Fibroblast of lung (primary cell): ENCODE data around the gene AGK. TPM values are rescaled to one million over a fixed set of nuclear protein-coding genes. Genes with fewer than 3 reads are reported as not detected.

Experiments
- DNase-seq, 2 donors: peaks; one replicate each; pipeline versions ENCODE4 v3.0.0 to v3.0.0-alpha.2; 2010; ENCODE audit warnings: low read depth in 2 of 2
- H2AFZ ChIP-seq: 2 replicates; pipeline ENCODE4 v1.5.1; 2012; ENCODE audit warnings: low read length, control low read depth, inconsistent platforms
- H3K27ac ChIP-seq: 2 replicates; pipeline ENCODE4 v1.5.1; 2011; ENCODE audit warnings: low read length, control low read depth; ENCODE audit not compliant: insufficient read depth
- H3K27me3 ChIP-seq: 2 replicates; pipeline ENCODE4 v1.5.1; 2011; ENCODE audit warnings: mild to moderate bottlenecking, low read length; ENCODE audit not compliant: control insufficient read depth, insufficient read depth
- H3K36me3 ChIP-seq: 2 replicates; pipeline ENCODE4 v1.5.1; 2011; ENCODE audit warnings: low read length; ENCODE audit not compliant: control insufficient read depth, insufficient read depth
- H3K4me1 ChIP-seq: 2 replicates; pipeline ENCODE4 v1.5.1; 2011; ENCODE audit warnings: low read length; ENCODE audit not compliant: control insufficient read depth, insufficient read depth; ENCODE audit errors: extremely low read depth
- H3K4me2 ChIP-seq: 2 replicates; pipeline ENCODE4 v1.5.1; 2011; ENCODE audit warnings: low read length, control low read depth; ENCODE audit not compliant: insufficient read depth; ENCODE audit errors: extremely low read depth
- H3K4me3 ChIP-seq, 4 experiments: fragments of 200-600 bp in 1 of 4; sonication (generic) in 1 of 4; replicated peaks in 1 of 4; 2 replicates each; pipeline ENCODE4 v1.5.1; 2011 to 2016; ENCODE audit warnings: low read length in 4 of 4, low read depth in 3 of 4, mild to moderate bottlenecking in 3 of 4, control low read depth in 2 of 4, inconsistent platforms in 1 of 4, mixed read lengths in 1 of 4; ENCODE audit not compliant: insufficient read depth in 1 of 4; ENCODE audit errors: control extremely low read depth in 1 of 4
- H3K79me2 ChIP-seq: 2 replicates; pipeline ENCODE4 v1.5.1; 2012; ENCODE audit warnings: mild to moderate bottlenecking, low read length, inconsistent platforms; ENCODE audit not compliant: control insufficient read depth, insufficient read depth
- H3K9ac ChIP-seq: 2 replicates; pipeline ENCODE4 v1.5.1; 2011; ENCODE audit warnings: mild to moderate bottlenecking, low read length, control low read depth; ENCODE audit not compliant: insufficient read depth
- H3K9me3 ChIP-seq: 2 replicates; pipeline ENCODE4 v1.5.1; 2012; ENCODE audit warnings: low read depth, low read length; ENCODE audit not compliant: control insufficient read depth, insufficient read depth
- H4K20me1 ChIP-seq: 2 replicates; pipeline ENCODE4 v1.5.1; 2011; ENCODE audit warnings: low read length; ENCODE audit not compliant: control insufficient read depth, insufficient read depth; ENCODE audit errors: extremely low read depth
- EZH2 ChIP-seq: IDR thresholded peaks from 2 replicates; pipeline ENCODE4 v1.5.1; 2012; ENCODE audit warnings: low read length, control low read depth, mild to moderate bottlenecking; ENCODE audit errors: missing control alignments
- polyA plus RNA-seq, 2 donors: library from polyadenylated mRNA; depleted of rRNA in 1 of 2; stranded (reverse) in 1 of 2; unstranded in 1 of 2; fragments of >200 nt; gene quantifications; 2 replicates each; pipeline ENCODE4 v1.2.1, GENCODE V29; 2011 to 2012; ENCODE audit warnings: missing spikeins in 1 of 2
- total RNA-seq: library from RNA; depleted of rRNA; stranded (reverse); fragments of >200 nt; gene quantifications from 2 replicates; pipeline ENCODE4 v1.2.1, GENCODE V29; 2014
- TF ChIP-seq, protein P1 (sequence below), 2 donors: IDR thresholded peaks in 1 of 2; conservative IDR thresholded peaks in 1 of 2; 1 replicate in 1 of 2; 2 replicates in 1 of 2; pipeline ENCODE4 v1.5.1; 2011 to 2012; ENCODE audit warnings: low read length in 2 of 2, control low read depth in 1 of 2, inconsistent platforms in 1 of 2, low read depth in 1 of 2, mild to moderate bottlenecking in 1 of 2

The AGK gene
- total and polyA plus RNA-seq, 2 donors (not counting 1 experiment from before 2014, with no cell fraction given): 20.8 to 42.5 TPM

- Histone ChIP-seq H3K4me3 (no peak overlapping the region), H3K4me2 (no peak overlapping the region), H3K9me3 (no peaks in the 10 kb centered on the region), H3K27me3 (no peaks in the 10 kb centered on the region), H3K9ac (no peak overlapping the region), H3K79me2 (no peaks in the 10 kb centered on the region), H3K4me1 (no peaks in the 10 kb centered on the region), H3K36me3 (no peaks in the 10 kb centered on the region), H4K20me1 (no peaks in the 10 kb centered on the region), H2AFZ (no peak overlapping the region), H3K27ac (no peak overlapping the region)
- TF ChIP-seq EZH2: no peak
- TF ChIP-seq, protein P1, sequence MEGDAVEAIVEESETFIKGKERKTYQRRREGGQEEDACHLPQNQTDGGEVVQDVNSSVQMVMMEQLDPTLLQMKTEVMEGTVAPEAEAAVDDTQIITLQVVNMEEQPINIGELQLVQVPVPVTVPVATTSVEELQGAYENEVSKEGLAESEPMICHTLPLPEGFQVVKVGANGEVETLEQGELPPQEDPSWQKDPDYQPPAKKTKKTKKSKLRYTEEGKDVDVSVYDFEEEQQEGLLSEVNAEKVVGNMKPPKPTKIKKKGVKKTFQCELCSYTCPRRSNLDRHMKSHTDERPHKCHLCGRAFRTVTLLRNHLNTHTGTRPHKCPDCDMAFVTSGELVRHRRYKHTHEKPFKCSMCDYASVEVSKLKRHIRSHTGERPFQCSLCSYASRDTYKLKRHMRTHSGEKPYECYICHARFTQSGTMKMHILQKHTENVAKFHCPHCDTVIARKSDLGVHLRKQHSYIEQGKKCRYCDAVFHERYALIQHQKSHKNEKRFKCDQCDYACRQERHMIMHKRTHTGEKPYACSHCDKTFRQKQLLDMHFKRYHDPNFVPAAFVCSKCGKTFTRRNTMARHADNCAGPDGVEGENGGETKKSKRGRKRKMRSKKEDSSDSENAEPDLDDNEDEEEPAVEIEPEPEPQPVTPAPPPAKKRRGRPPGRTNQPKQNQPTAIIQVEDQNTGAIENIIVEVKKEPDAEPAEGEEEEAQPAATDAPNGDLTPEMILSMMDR (conservative IDR thresholded peaks at IDR 0.05 in 1 of 2, IDR thresholded peaks at IDR 0.05 in 1 of 2; ENCODE audit: low read depth in 1 of 2, low read length in 2 of 2): no peak
- DNase-seq: no peak
These were observed 25.2 kb upstream of the AGK start for GRCh38 chr7:141525973-141526514.

- no peak for DNase-seq
- H3K4me3 ChIP-seq: no peak overlapping the region
- H3K27ac ChIP-seq: no peak overlapping the region
- H2AFZ ChIP-seq: no peak overlapping the region
- H3K27me3 ChIP-seq: no peaks in the 10 kb centered on the region
- H3K9ac ChIP-seq: no peak overlapping the region
- H3K79me2 ChIP-seq: no peaks in the 10 kb centered on the region
- H3K4me2 ChIP-seq: no peak overlapping the region
- H3K36me3 ChIP-seq: no peaks in the 10 kb centered on the region
- H4K20me1 ChIP-seq: no peaks in the 10 kb centered on the region
- no peaks in the 10 kb centered on the region for H3K9me3 ChIP-seq
- TF ChIP-seq, protein P1 (conservative IDR thresholded peaks at IDR 0.05 in 1 of 2, IDR thresholded peaks at IDR 0.05 in 1 of 2; ENCODE audit: low read depth in 1 of 2, low read length in 2 of 2): no peak
- TF ChIP-seq EZH2: no peak
- H3K4me1 ChIP-seq: no peaks in the 10 kb centered on the region
These were observed 24.1 kb upstream of the AGK start for GRCh38 chr7:141527076-141527475.

DNA sequence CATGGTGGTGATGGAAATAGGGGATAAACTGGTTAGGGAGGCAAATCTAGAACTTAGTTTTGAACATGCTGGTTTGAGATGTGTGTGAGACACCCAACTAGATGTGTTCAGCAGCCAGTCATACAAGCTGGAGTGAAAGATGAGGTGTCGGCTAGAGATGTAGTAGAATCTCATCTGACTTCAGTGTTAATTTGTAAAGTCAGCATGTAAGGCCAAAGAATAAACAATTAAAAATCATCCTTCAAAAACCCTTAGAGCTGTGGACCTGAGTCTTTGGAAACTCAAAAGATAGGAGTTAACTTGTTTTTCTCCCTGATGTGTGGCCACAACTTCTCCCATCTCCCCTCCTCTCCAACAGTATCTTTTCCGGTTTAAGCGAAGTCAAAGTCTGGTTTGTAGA lies 22.8 kb upstream of the AGK start:
- Histone ChIP-seq H3K4me3 (no peak overlapping the region), H4K20me1 (no peaks in the 10 kb centered on the region), H3K27ac (no peak overlapping the region), H3K9ac (no peak overlapping the region), H3K4me2 (no peak overlapping the region), H3K27me3 (no peaks in the 10 kb centered on the region), H2AFZ (no peak overlapping the region), H3K79me2 (no peaks in the 10 kb centered on the region), H3K9me3 (no peaks in the 10 kb centered on the region), H3K36me3 (no peaks in the 10 kb centered on the region), H3K4me1 (no peaks in the 10 kb centered on the region)
- DNase-seq: no peak
- TF ChIP-seq, protein P1 (conservative IDR thresholded peaks at IDR 0.05 in 1 of 2, IDR thresholded peaks at IDR 0.05 in 1 of 2; ENCODE audit: low read depth in 1 of 2, low read length in 2 of 2): no peak
- no peak for TF ChIP-seq EZH2
